B cell (primary cell): ENCODE measurements around the gene FDXACB1. TPM values are rescaled to one million over a fixed set of nuclear protein-coding genes. Genes with fewer than 3 reads are reported as not detected.

Source experiments
- ATAC-seq: fragments of 200-7000 bp; cut with Tn5 transposase; one replicate; pipeline ENCODE4 v1.10.0; 2021; ENCODE audit warnings: low read depth, mild to moderate bottlenecking, moderate number of reproducible peaks, moderate library complexity
- CTCF ChIA-PET: fragments of 350-600 bp; sonication (Branson Sonifier 250); formaldehyde crosslinking; loops from one replicate; lab custom pipeline; 2021; ENCODE audit warnings: antibody characterized with exemption, inconsistent platforms; lab: Charles Lee
- POLR2A ChIA-PET: fragments of 350-600 bp; sonication (Branson Sonifier 250); formaldehyde crosslinking; loops from one replicate; lab custom pipeline; 2021; ENCODE audit warnings: antibody characterized with exemption; lab: Charles Lee
- DNase-seq: peaks from one replicate; pipeline ENCODE4 v3.0.0; 2013
- H2AFZ ChIP-seq: 2 replicates; pipeline ENCODE4 v1.6.1; 2012; ENCODE audit warnings: mild to moderate bottlenecking, low read depth, low read length; ENCODE audit not compliant: insufficient read depth, poor library complexity, severe bottlenecking
- H3K27ac ChIP-seq, 2 donors: 1 replicate in 1 of 2; 2 replicates in 1 of 2; pipeline ENCODE4 v1.5.1; 2012 to 2013; ENCODE audit warnings: low read length in 2 of 2, mild to moderate bottlenecking in 2 of 2, moderate library complexity in 1 of 2
- H3K27me3 ChIP-seq, 4 experiments: fragments of 200-600 bp in 1 of 4; sonication (generic) in 1 of 4; replicated peaks in 1 of 4; 1 replicate in 2 of 4; 2 replicates in 2 of 4; pipeline versions ENCODE4 v1.6.1 to v1.7.0; 2013 to 2016; ENCODE audit warnings: low read length in 3 of 4, mild to moderate bottlenecking in 2 of 4, mixed read lengths in 1 of 4, moderate library complexity in 1 of 4; ENCODE audit not compliant: insufficient read depth in 4 of 4, control insufficient read depth in 3 of 4; ENCODE audit errors: control extremely low read depth in 1 of 4
- H3K36me3 ChIP-seq, 2 experiments: replicated peaks in 1 of 2; 1 replicate in 1 of 2; 2 replicates in 1 of 2; pipeline versions ENCODE4 v1.6.1 to v1.7.1; 2013; ENCODE audit warnings: low read length in 1 of 2; ENCODE audit not compliant: insufficient read depth in 2 of 2, control insufficient read depth in 1 of 2; ENCODE audit errors: control extremely low read depth in 1 of 2, extremely low read depth in 1 of 2
- H3K4me1 ChIP-seq, 2 donors: fragments of 200-600 bp in 1 of 2; sonication (generic) in 1 of 2; 1 replicate in 1 of 2; 2 replicates in 1 of 2; pipeline versions ENCODE4 v1.5.1 to v1.6.1; 2013 to 2017; ENCODE audit warnings: low read length in 2 of 2; ENCODE audit not compliant: control insufficient read depth in 2 of 2, insufficient read depth in 2 of 2
- H3K4me2 ChIP-seq: replicated peaks from 2 replicates; pipeline ENCODE3; 2012; ENCODE audit warnings: mild to moderate bottlenecking, low read depth, low read length; ENCODE audit not compliant: poor library complexity, severe bottlenecking
- H3K4me3 ChIP-seq, 5 experiments: fragments of 200-600 bp in 1 of 5; sonication (generic) in 1 of 5; 1 replicate in 3 of 5; 2 replicates in 2 of 5; pipeline versions ENCODE4 v1.5.1 to v1.7.0; 2011 to 2016; ENCODE audit warnings: low read length in 4 of 5, mild to moderate bottlenecking in 4 of 5, low read depth in 2 of 5, control low read depth in 1 of 5, moderate library complexity in 1 of 5; ENCODE audit not compliant: insufficient read depth in 1 of 5; ENCODE audit errors: control extremely low read depth in 1 of 5, extremely low read depth in 1 of 5
- H3K79me2 ChIP-seq: fragments of 200-600 bp; sonication (generic); one replicate; pipeline ENCODE4 v1.6.0; 2016; ENCODE audit warnings: low read length; ENCODE audit not compliant: control insufficient read depth, insufficient read depth
- H3K9ac ChIP-seq: fragments of 200-600 bp; sonication (generic); 2 replicates; pipeline ENCODE4 v1.6.1; 2017; ENCODE audit warnings: mild to moderate bottlenecking, low read length, moderate library complexity
- H3K9me3 ChIP-seq, 3 donors: one replicate each; pipeline versions ENCODE4 v1.6.1 to v1.7.1; 2013; ENCODE audit warnings: low read length in 2 of 3; ENCODE audit not compliant: control insufficient read depth in 2 of 3, insufficient read depth in 1 of 3; ENCODE audit errors: control extremely low read depth in 1 of 3
- H4K20me1 ChIP-seq: 2 replicates; pipeline ENCODE4 v1.6.0; 2012; ENCODE audit warnings: mild to moderate bottlenecking, low read length; ENCODE audit not compliant: insufficient read depth, control insufficient read depth, poor library complexity, severe bottlenecking
- H3K27ac Mint-ChIP-seq: one replicate; pipeline ENCODE4 v1.8.0; 2021; ENCODE audit warnings: mixed read lengths
- H3K27me3 Mint-ChIP-seq: one replicate; pipeline ENCODE4 v1.8.0; 2021; ENCODE audit warnings: mixed read lengths
- H3K4me1 Mint-ChIP-seq: one replicate; pipeline ENCODE4 v1.8.0; 2021; ENCODE audit warnings: mixed read lengths
- H3K4me3 Mint-ChIP-seq: one replicate; pipeline ENCODE4 v1.8.0; 2021; ENCODE audit warnings: mixed read lengths
- H3K9me3 Mint-ChIP-seq: one replicate; pipeline ENCODE4 v1.8.0; 2022; ENCODE audit warnings: mixed read lengths; ENCODE audit not compliant: insufficient read depth
- CTCF ChIP-seq: fragments of 200-600 bp; IDR thresholded peaks from one replicate; pipeline ENCODE4 v1.8.0; 2022; ENCODE audit warnings: antibody characterized with exemption, mild to moderate bottlenecking
- EZH2 ChIP-seq: IDR thresholded peaks from 2 replicates; pipeline ENCODE4 v1.6.1; 2012; ENCODE audit warnings: borderline replicate concordance, low read depth, mild to moderate bottlenecking, moderate library complexity, low read length; ENCODE audit not compliant: insufficient read depth, poor library complexity, severe bottlenecking
- WGBS: methylation state at CpG from one replicate; pipeline ENCODE4 v1.1.5; 2013; ENCODE audit warnings: missing lambda C conversion rate; ENCODE audit not compliant: insufficient coverage; 5-methylcytosine and 5-hydroxymethylcytosine counted together
- intact Hi-C: fragments of 100-400 bp; cut with micrococcal nuclease; formaldehyde crosslinking; loops from one replicate; pipeline ENCODE4 v1.10.0; 2022
- polyA plus RNA-seq: library from polyadenylated mRNA; depleted of rRNA; stranded (reverse); fragments of >200 nt; gene quantifications from 2 replicates; pipeline ENCODE4 v1.2.3, GENCODE V29; 2012
- total RNA-seq, 2 donors: library from RNA; stranded (reverse); fragments of 120-200 nt in 1 of 2; gene quantifications; 1 replicate in 1 of 2; 2 replicates in 1 of 2; pipeline versions ENCODE4 v1.2.3 to v1.2.4, GENCODE V29; 2013 to 2022

Gene FDXACB1
- total and polyA plus RNA-seq, 2 donors (not counting 1 experiment from before 2014, with no cell fraction given) = 3.1 to 4.0 TPM

GRCh38 chr11:111851067-111851466 lies 27.9 kb downstream of the FDXACB1 start:
- H3K27me3 ChIP-seq = no peaks in the 10 kb centered on the region
- H4K20me1 ChIP-seq = no peaks in the 10 kb centered on the region
- peaks cover 15 to 38% of the 10 kb centered on the region in 2 experiments for H3K36me3 ChIP-seq
- H2AFZ ChIP-seq = no peak overlapping the region
- H3K27me3 Mint-ChIP-seq = no peaks in the 10 kb centered on the region
- no peak overlapping the region for H3K4me3 ChIP-seq
- TF ChIP-seq EZH2 = no peak
- TF ChIP-seq CTCF = no peak
- H3K9me3 Mint-ChIP-seq = no peaks in the 10 kb centered on the region
- no peak for ATAC-seq
- no peaks in the 10 kb centered on the region for H3K4me1 Mint-ChIP-seq
- no peak for DNase-seq
- H3K9me3 ChIP-seq = peaks cover 0 to 2% (median 0%) of the 10 kb centered on the region in 3 donors
- H3K4me1 ChIP-seq = no peaks in the 10 kb centered on the region
- ChIA-PET CTCF (interaction anchor here (1.2 to 1.3 kb wide), 2 partner anchors 9 to 13 kb away, joined by 3 read pairs; no protein-coding TSS in a partner anchor), POLR2A (no interaction called here)
- intact Hi-C loops = no loop called here
- 100% methylated on average over 2 of the region's 8 CpGs for WGBS
- no peak overlapping the region for H3K27ac Mint-ChIP-seq
- H3K27ac ChIP-seq = no peak overlapping the region
- H3K9ac ChIP-seq = no peak overlapping the region
- H3K79me2 ChIP-seq = no peaks in the 10 kb centered on the region
- H3K4me3 Mint-ChIP-seq = no peak overlapping the region
- no peak overlapping the region for H3K4me2 ChIP-seq

GRCh38 chr11:111849631-111850030 lies 29.3 kb downstream of the FDXACB1 start:
- no peak overlapping the region for H3K9ac ChIP-seq
- H3K27ac ChIP-seq = no peak overlapping the region
- no peak for TF ChIP-seq CTCF
- TF ChIP-seq EZH2 = no peak
- no peaks in the 10 kb centered on the region for H3K4me1 Mint-ChIP-seq
- H3K27me3 Mint-ChIP-seq = no peaks in the 10 kb centered on the region
- H3K4me1 ChIP-seq = no peaks in the 10 kb centered on the region
- H4K20me1 ChIP-seq = no peaks in the 10 kb centered on the region
- ChIA-PET POLR2A (no interaction called here), CTCF (interaction anchor here (0.7 to 1.1 kb wide), 2 partner anchors 8 to 671 kb away, joined by 3 to 5 read pairs; no protein-coding TSS in a partner anchor)
- no peak overlapping the region for H2AFZ ChIP-seq
- H3K4me3 Mint-ChIP-seq = no peak overlapping the region
- DNase-seq (no peak), ATAC-seq (no peak)
- peaks cover 0 to 2% (median 0%) of the 10 kb centered on the region in 3 donors for H3K9me3 ChIP-seq
- H3K79me2 ChIP-seq = no peaks in the 10 kb centered on the region
- H3K4me2 ChIP-seq = no peak overlapping the region
- H3K27ac Mint-ChIP-seq = no peak overlapping the region
- no CpG with 5 or more reads among the region's 3 CpGs for WGBS
- H3K4me3 ChIP-seq = no peak overlapping the region
- intact Hi-C loops = no loop called here
- H3K36me3 ChIP-seq = peaks cover 14 to 32% of the 10 kb centered on the region in 2 experiments
- no peaks in the 10 kb centered on the region for H3K27me3 ChIP-seq
- no peaks in the 10 kb centered on the region for H3K9me3 Mint-ChIP-seq
